SK-N-MC (cell line): ENCODE data around the gene ATP2B2.

Source experiments
- EZH2 ChIP-seq: fragments of 200-600 bp; sonication (generic); IDR thresholded peaks from one replicate; pipeline ENCODE4 v1.6.1; 2017; ENCODE audit warnings: antibody characterized with exemption
- FOXP2 ChIP-seq: optimal IDR thresholded peaks from 2 replicates; pipeline ENCODE3; 2011; ENCODE audit warnings: mild to moderate bottlenecking, moderate library complexity; ENCODE audit not compliant: insufficient read depth; ENCODE audit errors: extremely low read length, control extremely low read depth
- POLR2AphosphoS5 ChIP-seq: IDR thresholded peaks from 2 replicates; pipeline ENCODE4 v1.6.1; 2012; ENCODE audit warnings: mild to moderate bottlenecking, low read depth, low read length, borderline replicate concordance

GRCh38 chr3:10397879-10398278 lies 107.5 kb downstream of the ATP2B2 start:
- TF ChIP-seq POLR2AphosphoS5, result no peak
- TF ChIP-seq EZH2, result no peak
- TF ChIP-seq FOXP2, result no peak
